T-helper 1 cell (primary cell): ENCODE data around the gene IPO9.

Experiments
- DNase-seq, 5 donors: peaks; one replicate each; pipeline ENCODE4 v3.0.0-alpha.2; 2012 to 2020

IPO9 gene

GRCh38 chr1:201907621-201908020 lies 78.7 kb downstream of the IPO9 start:
- DNase-seq = no peak

DNA sequence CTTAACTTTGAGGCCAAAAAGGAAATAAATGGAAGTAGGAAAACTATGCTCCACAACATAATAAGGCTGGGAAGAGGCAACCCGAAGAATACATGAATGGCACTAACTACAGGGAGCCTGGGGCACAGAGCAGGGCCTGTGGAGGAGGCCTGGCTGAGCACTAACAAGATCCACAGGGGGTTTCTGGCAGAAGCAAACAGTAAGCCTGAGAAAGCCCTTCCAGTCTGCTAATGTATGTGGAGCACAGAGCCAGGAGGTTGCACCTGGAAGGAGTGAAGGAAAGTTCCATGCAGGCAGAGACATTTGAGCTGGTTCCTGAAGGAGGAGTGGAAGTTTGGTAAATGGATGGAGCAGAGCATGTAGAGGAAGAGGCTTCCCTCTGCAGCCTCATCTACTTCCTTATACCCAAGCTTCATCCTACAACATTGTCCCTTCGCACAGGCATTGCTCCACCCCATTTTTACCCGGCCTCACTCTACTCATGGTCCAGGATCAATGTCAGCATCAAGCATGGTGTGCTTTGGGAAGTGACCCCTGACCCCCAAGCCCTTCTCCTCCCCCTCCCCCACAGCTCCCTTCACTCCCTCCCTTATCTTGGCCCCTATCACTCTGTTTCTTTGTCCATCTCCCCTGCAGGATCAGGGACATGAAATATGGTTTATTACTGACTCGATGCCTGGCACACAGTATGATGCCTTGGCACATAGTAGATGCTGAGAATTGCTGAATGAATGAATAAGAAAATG lies 83.0 kb downstream of the IPO9 start:
- DNase-seq = no peak

DNA sequence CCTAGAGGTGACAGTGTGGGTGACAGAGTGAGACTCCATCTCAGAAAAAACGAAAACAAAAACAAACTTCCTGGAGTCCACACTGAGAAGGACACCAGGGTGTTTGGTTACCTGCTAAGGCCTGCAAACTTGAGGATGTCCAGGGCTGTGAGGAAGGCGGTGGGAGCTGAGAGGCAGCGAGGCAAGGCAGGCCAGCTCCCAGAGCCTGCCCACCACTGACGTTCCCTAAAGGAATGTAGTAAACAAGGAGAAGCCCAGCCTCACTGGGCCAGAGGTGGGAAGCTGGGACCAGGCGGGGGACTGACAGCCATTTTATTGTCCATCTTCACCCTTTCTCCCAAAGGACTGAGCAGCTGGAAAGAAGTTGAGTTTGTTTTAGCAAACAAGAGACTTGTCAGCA lies 83.9 kb downstream of the IPO9 start:
- no peak for DNase-seq

GRCh38 chr1:201914456-201915235 lies 85.7 kb downstream of the IPO9 start:
- DNase-seq = no peak

DNA sequence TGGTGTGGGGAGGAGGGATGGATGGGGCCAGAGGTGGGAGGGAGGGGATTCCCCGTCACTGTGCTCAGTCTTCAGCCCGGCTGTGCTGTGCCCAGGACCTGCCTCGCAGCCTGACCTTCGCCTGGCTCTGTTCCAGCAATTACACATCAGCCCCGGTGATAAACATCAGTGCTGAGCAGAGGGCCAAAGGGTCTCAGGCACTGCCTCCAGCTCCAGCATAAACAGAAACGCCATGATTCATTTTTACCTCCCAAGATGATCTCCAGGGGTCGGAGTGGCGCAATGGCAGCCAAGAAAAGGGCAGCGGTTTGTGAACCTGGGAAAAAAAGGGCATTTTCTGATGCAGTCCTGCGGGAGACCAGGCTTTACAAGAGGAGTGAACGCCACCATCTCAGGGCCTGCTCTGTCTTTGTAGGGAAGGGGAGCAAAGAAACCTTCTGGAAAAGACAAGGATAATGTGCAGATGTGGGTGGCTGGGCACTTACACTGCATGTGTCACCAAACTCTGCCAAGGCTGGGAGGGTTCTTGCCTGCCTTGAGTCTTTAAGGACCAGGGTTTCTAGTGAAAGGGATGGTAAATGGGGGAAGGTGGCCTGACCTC lies 87.8 kb downstream of the IPO9 start:
- no peak for DNase-seq

DNA sequence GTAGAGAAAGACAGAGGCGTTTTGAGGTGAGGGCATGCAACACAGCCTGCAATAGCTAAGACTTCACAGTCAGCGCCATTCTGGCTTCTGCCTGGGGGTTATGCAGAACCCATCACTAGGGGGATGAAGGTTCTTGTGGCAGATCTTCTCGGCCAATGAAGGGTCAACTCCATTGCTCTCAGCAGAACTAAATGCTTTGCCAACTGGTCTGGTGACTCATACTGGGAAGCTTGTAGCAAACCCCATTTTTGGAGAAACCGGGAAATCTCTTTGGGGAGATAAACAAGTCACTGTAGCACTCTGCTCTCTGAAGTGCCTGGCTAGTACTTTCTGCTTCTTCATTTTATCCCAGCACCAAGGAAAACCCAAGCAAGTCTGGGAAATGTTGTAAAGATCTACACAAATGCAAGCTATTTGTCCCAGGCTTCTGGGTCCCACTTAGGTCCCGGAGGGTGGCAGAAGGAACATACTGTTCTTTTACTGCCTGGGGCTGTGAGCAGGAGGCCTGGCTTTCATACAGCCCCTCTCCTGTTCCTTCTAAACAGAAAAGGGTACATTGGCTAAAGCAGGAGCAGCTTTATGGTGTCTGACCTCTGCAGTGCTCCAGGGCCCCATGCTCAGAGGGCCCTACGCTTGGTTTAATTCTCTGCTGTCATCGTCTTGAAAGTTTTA lies 88.5 kb downstream of the IPO9 start:
- no peak for DNase-seq

GRCh38 chr1:201918343-201918742 lies 89.4 kb downstream of the IPO9 start:
- no peak for DNase-seq

- no peak for DNase-seq
These were observed 93.1 kb downstream of the IPO9 start for GRCh38 chr1:201921952-201922558.

GRCh38 chr1:201925301-201925567 lies 96.3 kb downstream of the IPO9 start:
- no peak for DNase-seq

DNA sequence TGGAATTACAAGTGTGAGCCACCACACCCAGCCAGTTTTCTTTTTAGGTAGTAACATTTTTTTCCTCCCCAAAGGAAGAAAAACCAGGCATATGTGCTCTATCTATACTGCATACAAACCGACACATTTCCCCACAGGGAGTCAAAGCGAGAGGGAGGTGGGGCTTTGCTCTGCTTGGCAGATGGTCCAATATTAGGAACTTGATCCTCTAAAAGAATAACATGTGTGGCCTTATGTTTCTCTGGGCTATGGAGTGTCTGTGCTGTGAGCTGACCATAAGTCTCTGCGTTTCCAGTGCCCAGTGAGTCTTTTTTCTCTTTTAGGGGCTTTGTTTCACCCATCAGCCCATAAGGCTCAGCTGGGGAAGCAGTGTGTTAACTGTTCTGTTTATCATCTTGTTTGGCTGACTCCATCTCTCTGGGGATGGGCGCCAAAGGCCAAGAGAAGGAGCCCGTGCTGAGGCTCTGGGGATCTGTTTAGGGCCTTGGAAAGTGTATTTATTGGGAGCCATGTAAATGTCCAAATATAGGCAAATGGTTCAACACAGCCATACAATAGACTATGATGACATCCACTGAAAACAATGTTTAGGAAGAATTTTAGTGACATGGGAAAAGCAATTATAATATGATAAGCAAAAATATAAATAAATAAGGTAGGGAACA lies 97.2 kb downstream of the IPO9 start:
- DNase-seq = no peak

GRCh38 chr1:201928266-201928665 lies 99.3 kb downstream of the IPO9 start:
- DNase-seq = no peak

DNA sequence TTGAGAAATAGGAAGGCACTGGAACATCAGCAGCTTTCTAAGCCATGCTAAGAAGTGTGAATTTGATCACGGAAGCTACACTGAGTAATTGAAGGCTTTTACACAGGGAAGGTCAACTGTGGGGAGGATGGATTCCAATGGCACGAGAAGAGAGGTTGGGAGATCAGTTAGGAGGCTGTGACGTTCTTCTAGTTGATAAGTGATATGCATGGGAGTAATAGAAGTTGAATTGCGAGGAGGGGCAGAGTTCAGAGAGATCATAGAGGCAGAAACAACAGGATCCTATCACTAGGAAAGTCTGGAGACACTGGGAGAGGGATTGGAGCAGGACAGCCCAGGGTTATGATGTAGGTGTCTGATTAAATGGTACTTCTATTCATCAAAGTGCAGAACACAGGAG lies 101.2 kb downstream of the IPO9 start:
- no peak for DNase-seq

- no peak for DNase-seq
These were observed 101.8 kb downstream of the IPO9 start for GRCh38 chr1:201930803-201931202.
